Neural progenitor cell (in vitro differentiated cells): ENCODE data around the gene C11orf58.

Experiments
- EZH2 ChIP-seq: fragments of 200-600 bp; sonication (generic); IDR thresholded peaks from 2 replicates; pipeline ENCODE4 v1.6.1; 2017; ENCODE audit warnings: antibody characterized with exemption, mild to moderate bottlenecking, moderate library complexity
- TF ChIP-seq, protein P1 (sequence below): fragments of 200-600 bp; sonication (generic); IDR thresholded peaks from 2 replicates; pipeline ENCODE4 v1.5.1; 2017; ENCODE audit warnings: antibody characterized with exemption, mild to moderate bottlenecking

DNA sequence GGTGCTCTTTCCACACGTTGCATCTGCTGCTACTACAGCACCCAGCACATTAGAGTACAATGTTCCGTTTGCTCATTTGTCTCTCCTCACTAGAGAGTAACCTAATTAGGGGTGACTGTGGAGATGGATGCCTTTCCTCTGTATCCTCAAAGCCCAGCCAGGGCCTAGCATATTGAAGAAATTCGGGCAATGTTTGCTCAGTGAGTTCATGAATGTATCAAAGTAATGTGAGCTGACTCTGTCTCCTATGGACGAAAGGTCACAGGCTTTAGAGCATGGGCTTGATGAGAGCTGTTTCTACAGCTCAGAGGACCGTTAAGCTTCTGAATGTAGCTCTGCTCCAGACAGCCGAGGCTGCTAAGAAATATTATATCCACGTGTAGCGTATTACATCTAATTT is 67.5 kb downstream of the C11orf58 start:
- TF ChIP-seq EZH2 = no peak
- TF ChIP-seq, protein P1, sequence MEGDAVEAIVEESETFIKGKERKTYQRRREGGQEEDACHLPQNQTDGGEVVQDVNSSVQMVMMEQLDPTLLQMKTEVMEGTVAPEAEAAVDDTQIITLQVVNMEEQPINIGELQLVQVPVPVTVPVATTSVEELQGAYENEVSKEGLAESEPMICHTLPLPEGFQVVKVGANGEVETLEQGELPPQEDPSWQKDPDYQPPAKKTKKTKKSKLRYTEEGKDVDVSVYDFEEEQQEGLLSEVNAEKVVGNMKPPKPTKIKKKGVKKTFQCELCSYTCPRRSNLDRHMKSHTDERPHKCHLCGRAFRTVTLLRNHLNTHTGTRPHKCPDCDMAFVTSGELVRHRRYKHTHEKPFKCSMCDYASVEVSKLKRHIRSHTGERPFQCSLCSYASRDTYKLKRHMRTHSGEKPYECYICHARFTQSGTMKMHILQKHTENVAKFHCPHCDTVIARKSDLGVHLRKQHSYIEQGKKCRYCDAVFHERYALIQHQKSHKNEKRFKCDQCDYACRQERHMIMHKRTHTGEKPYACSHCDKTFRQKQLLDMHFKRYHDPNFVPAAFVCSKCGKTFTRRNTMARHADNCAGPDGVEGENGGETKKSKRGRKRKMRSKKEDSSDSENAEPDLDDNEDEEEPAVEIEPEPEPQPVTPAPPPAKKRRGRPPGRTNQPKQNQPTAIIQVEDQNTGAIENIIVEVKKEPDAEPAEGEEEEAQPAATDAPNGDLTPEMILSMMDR = no peak
